Transverse colon (tissue), 4 donors: ENCODE results near the gene DNLZ. TPM values are rescaled to one million over a fixed set of nuclear protein-coding genes. Genes with fewer than 3 reads are reported as not detected.

Experiments used
- DNase-seq: peaks from one replicate; pipeline ENCODE4 v3.0.0-alpha.2; 2019
- H3K27ac ChIP-seq, 4 donors: fragments of 200-600 bp; sonication (generic); 2 replicates each; pipeline ENCODE4 v1.5.1; 2016 to 2018; ENCODE audit warnings: inconsistent platforms in 4 of 4
- H3K27me3 ChIP-seq: fragments of 200-600 bp; sonication (generic); 2 replicates; pipeline ENCODE4 v1.5.1; 2017; ENCODE audit warnings: inconsistent platforms
- H3K36me3 ChIP-seq, 4 donors: fragments of 200-600 bp; sonication (generic); 2 replicates each; pipeline ENCODE4 v1.5.1; 2017 to 2019; ENCODE audit warnings: inconsistent platforms in 4 of 4
- H3K4me1 ChIP-seq, 4 donors: fragments of 200-600 bp; sonication (generic); 2 replicates each; pipeline ENCODE4 v1.5.1; 2017 to 2020; ENCODE audit warnings: inconsistent platforms in 4 of 4
- H3K4me3 ChIP-seq, 4 donors: fragments of 200-600 bp; sonication (generic); 1 replicate in 1 of 4; 2 replicates in 3 of 4; pipeline versions ENCODE4 v1.5.1 to v1.6.1; 2017 to 2019; ENCODE audit warnings: inconsistent platforms in 4 of 4
- H3K9me3 ChIP-seq, 2 donors: fragments of 200-600 bp; sonication (generic); 2 replicates each; pipeline ENCODE4 v1.5.1; 2017 to 2019; ENCODE audit warnings: inconsistent platforms in 2 of 2
- EP300 ChIP-seq: sonication (generic); formaldehyde crosslinking; IDR thresholded peaks from one replicate; pipeline ENCODE4 v1.6.1; 2017; ENCODE audit warnings: antibody characterized with exemption, low read depth
- POLR2A ChIP-seq: fragments of 450-650 bp; IDR thresholded peaks from one replicate; pipeline ENCODE4 v1.6.1; 2016; ENCODE audit warnings: antibody characterized with exemption, mild to moderate bottlenecking, moderate library complexity
- POLR2AphosphoS5 ChIP-seq, 3 donors: sonication (generic); formaldehyde crosslinking; IDR thresholded peaks; one replicate each; pipeline ENCODE4 v1.6.1; 2016; ENCODE audit warnings: antibody characterized with exemption in 3 of 3
- WGBS, 2 donors: methylation state at CpG; one replicate each; pipeline ENCODE4 v1.1.5; 2018; ENCODE audit warnings: low coverage in 1 of 2; 5-methylcytosine and 5-hydroxymethylcytosine counted together
- in situ Hi-C, 4 donors: fragments of 200-750 bp; cut with MboI; loops; one replicate each; pipeline versions ENCODE4 v1.15.0 to v1.15.1; 2017; ENCODE audit warnings: low sequenced_read_pairs in 3 of 4, low pct_ligation_motif_present in 1 of 4, low pct_unique_long_range_greater_than_20kb in 1 of 4
- intact Hi-C: fragments of 100-400 bp; cut with DNase I; formaldehyde crosslinking; loops from one replicate; pipeline ENCODE4 v1.15.1; 2023; ENCODE audit warnings: low total_unique reads
- total RNA-seq, 4 donors: library from RNA; depleted of rRNA; stranded (reverse); fragments of >200 nt; gene quantifications; one replicate each; pipeline ENCODE4 v1.1.0, GENCODE V29; 2016
- TF ChIP-seq, protein P1 (sequence below), 5 experiments: fragments of 200-600 bp in 3 of 5; fragments of 450-650 bp in 2 of 5; sonication (generic) in 3 of 5; IDR thresholded peaks; 1 replicate in 2 of 5; 2 replicates in 3 of 5; pipeline ENCODE4 v1.5.1; 2016 to 2017; ENCODE audit warnings: antibody characterized with exemption in 5 of 5, inconsistent platforms in 3 of 5, mild to moderate bottlenecking in 2 of 5, moderate library complexity in 1 of 5

Gene DNLZ
- total RNA-seq, 4 donors from 2014 or later: 6.7 to 17.3 (median 10.4) TPM

DNA sequence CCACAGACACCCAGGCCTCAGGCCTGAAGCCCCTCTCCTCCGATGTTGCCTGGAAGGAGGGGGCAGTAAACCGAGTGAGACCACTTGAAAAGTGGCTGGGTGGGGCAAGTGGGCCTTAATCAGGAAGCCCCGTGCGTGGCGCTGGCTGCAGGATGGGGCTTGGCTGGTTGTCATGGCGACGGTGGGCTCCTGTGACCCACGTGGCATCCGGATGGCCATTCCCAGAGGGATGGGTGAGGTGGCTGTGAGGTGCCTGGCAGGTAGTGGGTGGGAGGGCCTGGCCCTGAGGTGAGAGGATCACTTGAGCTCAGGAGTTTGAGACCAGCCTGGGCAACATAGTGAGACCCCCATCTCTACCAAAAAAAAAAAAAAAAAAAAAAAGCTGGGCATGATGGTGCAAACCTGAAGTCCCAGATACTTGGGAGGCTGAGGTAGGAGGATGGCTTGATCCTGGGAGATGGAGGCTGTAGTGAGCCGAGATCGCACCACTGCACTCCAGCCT is 31.0 kb downstream of the DNLZ start:
- 71 to 79% methylated on average over 2 to 9 of the region's 11 CpGs for WGBS, 2 donors
- intact Hi-C loops: loop anchor here (10.0 kb wide), 1 partner anchor 72 kb away; the partner anchor contains the start of gene SNAPC4

DNA sequence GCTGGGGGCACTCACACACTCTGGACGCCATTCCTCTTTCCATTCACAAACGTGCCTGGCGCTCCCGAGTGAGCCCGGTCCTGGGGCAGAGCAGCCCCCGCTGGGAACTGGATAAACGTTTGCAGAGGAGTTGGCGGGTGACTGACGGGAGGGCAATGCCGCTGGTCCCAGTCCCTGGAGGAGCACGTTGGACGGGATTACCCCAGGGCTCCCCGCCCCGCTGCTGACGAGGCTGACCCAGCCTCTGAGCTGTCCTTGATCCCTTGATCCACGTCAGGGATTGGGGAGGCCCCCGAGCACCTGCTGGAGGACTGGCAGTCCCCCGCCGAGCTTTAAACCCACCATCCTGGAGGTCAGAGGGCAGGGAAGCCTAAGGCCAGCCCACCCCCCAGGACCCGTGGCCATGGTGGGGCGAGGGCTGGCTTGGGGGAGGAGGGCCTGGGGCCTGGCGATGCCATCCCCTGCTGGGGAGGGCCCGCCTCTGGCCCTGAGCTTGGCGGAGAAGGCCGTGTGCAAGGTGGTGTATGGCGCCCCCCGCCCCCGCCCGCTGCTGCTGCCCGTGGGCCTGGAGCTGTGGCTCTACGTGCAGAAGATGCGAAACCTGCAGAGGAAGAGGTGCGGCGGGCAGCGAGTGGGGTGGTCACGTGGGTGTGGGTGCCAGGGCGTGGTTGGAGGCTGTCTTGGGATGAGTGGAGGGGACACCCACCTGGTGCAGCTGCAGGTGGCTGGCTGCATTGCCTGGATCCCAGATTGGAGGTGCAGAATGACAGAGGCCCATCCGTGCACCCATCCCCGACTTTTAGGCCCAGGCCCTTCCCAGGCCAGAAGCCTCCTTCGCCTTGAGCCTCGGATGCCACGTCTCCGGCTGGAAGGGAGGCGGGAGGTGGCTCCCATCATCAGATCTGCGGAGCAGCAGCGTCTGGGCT is 31.7 kb downstream of the DNLZ start:
- TF ChIP-seq EP300: no peak
- TF ChIP-seq, protein P1, sequence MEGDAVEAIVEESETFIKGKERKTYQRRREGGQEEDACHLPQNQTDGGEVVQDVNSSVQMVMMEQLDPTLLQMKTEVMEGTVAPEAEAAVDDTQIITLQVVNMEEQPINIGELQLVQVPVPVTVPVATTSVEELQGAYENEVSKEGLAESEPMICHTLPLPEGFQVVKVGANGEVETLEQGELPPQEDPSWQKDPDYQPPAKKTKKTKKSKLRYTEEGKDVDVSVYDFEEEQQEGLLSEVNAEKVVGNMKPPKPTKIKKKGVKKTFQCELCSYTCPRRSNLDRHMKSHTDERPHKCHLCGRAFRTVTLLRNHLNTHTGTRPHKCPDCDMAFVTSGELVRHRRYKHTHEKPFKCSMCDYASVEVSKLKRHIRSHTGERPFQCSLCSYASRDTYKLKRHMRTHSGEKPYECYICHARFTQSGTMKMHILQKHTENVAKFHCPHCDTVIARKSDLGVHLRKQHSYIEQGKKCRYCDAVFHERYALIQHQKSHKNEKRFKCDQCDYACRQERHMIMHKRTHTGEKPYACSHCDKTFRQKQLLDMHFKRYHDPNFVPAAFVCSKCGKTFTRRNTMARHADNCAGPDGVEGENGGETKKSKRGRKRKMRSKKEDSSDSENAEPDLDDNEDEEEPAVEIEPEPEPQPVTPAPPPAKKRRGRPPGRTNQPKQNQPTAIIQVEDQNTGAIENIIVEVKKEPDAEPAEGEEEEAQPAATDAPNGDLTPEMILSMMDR (IDR thresholded peaks at IDR 0.05): no peak
- TF ChIP-seq POLR2A: no peak
- no peak for TF ChIP-seq POLR2AphosphoS5 (IDR thresholded peaks at IDR 0.05)
- Histone ChIP-seq H3K36me3 (no peaks in the 10 kb centered on the region), H3K9me3 (no peaks in the 10 kb centered on the region), H3K4me1 (peaks cover 7 to 24% (median 14%) of the 10 kb centered on the region in 4 donors), H3K27ac (no peak overlapping the region), H3K4me3 (no peak overlapping the region), H3K27me3 (peaks cover 16% of the 10 kb centered on the region)
- intact Hi-C loops (loop anchor here (10.0 kb wide), 1 partner anchor 73 kb away; the partner anchor contains the start of gene SNAPC4), in situ Hi-C loops (no loop called here)
- WGBS, 2 donors: 67% methylated on average over 42 of the region's 46 CpGs; no CpG with 5 or more reads in 1 of the 2 donors
- no peak for DNase-seq

More for the DNA sequence above, 31.0 kb downstream of the DNLZ start:
- TF ChIP-seq POLR2AphosphoS5 (IDR thresholded peaks at IDR 0.05) (no peak), POLR2A (no peak), EP300 (no peak)
- TF ChIP-seq, protein P1 (IDR thresholded peaks at IDR 0.05): no peak
- H3K36me3 ChIP-seq: no peaks in the 10 kb centered on the region
- no peak for DNase-seq
- peaks cover 10% of the 10 kb centered on the region for H3K27me3 ChIP-seq
- H3K4me3 ChIP-seq: no peak overlapping the region
- peaks cover 7 to 20% (median 12%) of the 10 kb centered on the region in 4 donors for H3K4me1 ChIP-seq
- no peak overlapping the region for H3K27ac ChIP-seq
- H3K9me3 ChIP-seq: no peaks in the 10 kb centered on the region
- in situ Hi-C loops: no loop called here

DNA sequence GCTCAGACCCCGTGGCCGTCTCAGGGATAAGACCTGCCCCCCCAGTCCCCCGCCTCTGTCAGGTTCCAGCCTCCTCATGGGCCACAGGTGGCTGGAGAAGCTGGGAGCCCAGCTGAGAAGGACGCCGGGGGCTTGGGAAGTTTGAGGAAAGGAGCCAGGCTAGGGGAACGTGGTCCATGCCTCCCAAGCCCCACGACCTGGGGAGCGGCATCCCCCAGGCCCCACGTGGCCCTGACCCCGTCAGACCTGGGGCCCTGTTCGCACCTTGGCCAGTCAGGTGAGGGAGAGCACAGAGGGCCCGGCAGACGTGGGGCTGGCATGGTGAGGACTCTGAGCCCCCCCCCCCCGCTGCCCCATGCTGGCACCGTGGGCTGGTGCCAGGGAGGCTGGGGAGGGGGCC is 32.5 kb downstream of the DNLZ start:
- in situ Hi-C loops (no loop called here), intact Hi-C loops (loop anchor here (10.0 kb wide), 1 partner anchor 74 kb away; the partner anchor contains the start of gene SNAPC4)
- H3K36me3 ChIP-seq: no peaks in the 10 kb centered on the region
- H3K27me3 ChIP-seq: peaks cover 22% of the 10 kb centered on the region
- WGBS, 2 donors: 79% methylated on average over 13 of the region's 15 CpGs; no CpG with 5 or more reads in 1 of the 2 donors
- H3K27ac ChIP-seq: no peak overlapping the region
- no peak overlapping the region for H3K4me3 ChIP-seq
- H3K4me1 ChIP-seq: peaks cover 7 to 30% (median 18%) of the 10 kb centered on the region in 4 donors
- TF ChIP-seq POLR2AphosphoS5 (IDR thresholded peaks at IDR 0.05) (no peak), POLR2A (no peak), EP300 (no peak)
- TF ChIP-seq, protein P1 (IDR thresholded peaks at IDR 0.05): no peak
- H3K9me3 ChIP-seq: no peaks in the 10 kb centered on the region
- DNase-seq: no peak

DNA sequence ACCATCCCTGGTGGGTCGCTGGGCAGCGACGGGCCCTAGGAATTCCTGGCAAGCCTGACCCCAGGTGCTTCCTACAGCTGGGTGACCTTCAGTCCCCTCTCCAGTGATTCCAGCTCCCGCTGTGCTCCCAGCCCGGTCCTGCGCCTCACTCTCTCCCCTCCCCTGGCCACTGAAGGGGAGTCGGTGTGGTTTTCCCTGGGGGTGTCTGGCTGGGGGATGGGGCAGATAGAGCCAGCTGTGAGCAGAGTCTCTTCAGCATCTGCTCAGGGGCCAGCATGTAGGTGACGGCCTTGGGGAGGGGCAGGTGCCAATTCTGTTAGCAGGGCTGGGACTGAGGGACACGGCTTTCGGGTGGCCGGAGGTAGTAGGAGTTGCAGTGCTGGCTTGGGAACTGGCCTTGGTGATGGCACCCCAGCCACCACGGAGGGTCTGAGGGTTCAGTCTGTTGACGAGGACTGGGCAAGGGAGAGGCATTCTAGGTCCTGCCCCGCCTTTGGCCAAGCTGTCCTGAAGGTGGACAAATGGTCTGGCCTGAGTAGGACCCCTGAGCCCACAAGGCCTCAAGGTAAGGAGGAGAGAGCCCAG is 33.0 kb downstream of the DNLZ start:
- in situ Hi-C loops (no loop called here), intact Hi-C loops (loop anchor here (10.0 kb wide), 1 partner anchor 74 kb away; the partner anchor contains the start of gene SNAPC4)
- Histone ChIP-seq H3K36me3 (no peaks in the 10 kb centered on the region), H3K27me3 (peaks cover 27% of the 10 kb centered on the region), H3K27ac (no peak overlapping the region), H3K4me1 (peaks cover 7 to 34% (median 18%) of the 10 kb centered on the region in 4 donors), H3K9me3 (no peaks in the 10 kb centered on the region), H3K4me3 (no peak overlapping the region)
- no peak for DNase-seq
- 83% methylated on average over 14 of the region's 14 CpGs; no CpG with 5 or more reads in 1 of the 2 donors for WGBS, 2 donors
- TF ChIP-seq POLR2AphosphoS5 (IDR thresholded peaks at IDR 0.05) (no peak), POLR2A (no peak), EP300 (no peak)
- TF ChIP-seq, protein P1 (IDR thresholded peaks at IDR 0.05): no peak
